Stimulated activated CD8-positive, alpha-beta memory T cell treated with anti-CD3 and anti-CD28 coated beads, Interleukin-7, amount 100 ng/mL, for 24 hours (primary cell): ENCODE data around the gene MXRA8.
"Not testable (repeated sequence)": the region's sequence is repeated elsewhere in the genome, so short reads cannot be mapped to it uniquely, and the experiment has no call there.

Experiments used
- DNase-seq: peaks from one replicate; pipeline ENCODE4 v3.0.0-alpha.2; 2020; ENCODE audit warnings: low read depth

Gene MXRA8

GRCh38 chr1:1391225-1391624 lies 32.9 kb upstream of the MXRA8 start:
- no peak for DNase-seq

DNA sequence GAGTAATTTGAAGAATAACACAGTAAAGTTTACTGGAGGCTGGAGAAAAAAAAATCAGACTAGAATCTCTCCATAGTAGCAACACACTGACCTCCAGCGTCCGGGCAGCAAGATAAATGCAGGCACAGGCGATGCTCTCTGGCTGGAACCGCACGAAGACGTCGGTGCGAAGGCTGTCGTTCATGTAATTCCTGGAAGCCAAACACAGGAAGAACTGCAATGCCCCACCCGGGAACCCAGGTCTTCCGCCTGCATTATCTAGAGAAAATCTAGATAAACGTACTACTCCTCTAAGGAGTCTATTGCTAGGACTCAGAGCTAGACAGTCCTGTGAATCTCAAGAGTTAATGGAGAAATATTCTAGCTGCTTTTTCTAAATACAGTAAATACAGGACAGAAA lies 32.3 kb upstream of the MXRA8 start:
- no peak for DNase-seq

DNA sequence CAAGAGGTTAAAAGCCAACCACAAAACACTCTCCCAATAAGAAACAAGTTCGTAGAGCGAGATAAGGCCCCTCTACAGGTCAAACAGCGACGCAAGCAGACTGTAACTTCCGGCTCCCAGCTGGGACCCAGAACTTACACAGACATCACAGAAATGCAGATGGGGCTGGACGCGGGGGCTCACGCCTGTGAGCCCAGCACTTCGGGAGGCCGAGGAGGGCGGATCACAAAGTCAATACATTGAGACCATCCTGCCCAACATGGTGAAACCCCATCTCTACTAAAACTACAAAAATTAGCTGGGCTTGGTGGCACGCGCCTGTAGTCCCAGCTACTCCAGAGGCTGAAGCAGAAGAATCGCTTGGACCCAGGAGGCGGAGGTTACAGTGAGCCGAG lies 29.7 kb upstream of the MXRA8 start:
- DNase-seq: no peak

- no peak for DNase-seq
Observed at GRCh38 chr1:1387098-1388077, 29.0 kb upstream of the MXRA8 start.

DNA sequence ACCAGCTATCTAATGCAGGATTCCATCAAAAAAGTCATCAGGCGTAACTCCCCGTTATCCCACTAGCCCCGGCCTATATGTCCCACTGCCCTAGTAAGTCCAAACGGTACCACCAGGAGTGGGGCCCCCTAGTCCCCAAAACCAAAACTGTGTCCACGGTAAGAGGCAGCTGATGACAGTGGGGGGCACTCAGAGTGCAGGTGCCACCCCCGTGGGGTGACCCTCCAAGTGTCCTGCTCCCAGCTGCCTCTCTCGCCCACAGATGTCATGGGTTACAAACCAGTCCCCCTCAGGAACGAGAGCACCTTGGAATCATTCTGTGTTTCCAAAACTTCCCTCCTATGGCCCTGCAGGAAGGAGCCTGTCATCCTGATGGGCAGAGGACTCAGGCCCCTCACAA lies 27.6 kb upstream of the MXRA8 start:
- no peak for DNase-seq

DNA sequence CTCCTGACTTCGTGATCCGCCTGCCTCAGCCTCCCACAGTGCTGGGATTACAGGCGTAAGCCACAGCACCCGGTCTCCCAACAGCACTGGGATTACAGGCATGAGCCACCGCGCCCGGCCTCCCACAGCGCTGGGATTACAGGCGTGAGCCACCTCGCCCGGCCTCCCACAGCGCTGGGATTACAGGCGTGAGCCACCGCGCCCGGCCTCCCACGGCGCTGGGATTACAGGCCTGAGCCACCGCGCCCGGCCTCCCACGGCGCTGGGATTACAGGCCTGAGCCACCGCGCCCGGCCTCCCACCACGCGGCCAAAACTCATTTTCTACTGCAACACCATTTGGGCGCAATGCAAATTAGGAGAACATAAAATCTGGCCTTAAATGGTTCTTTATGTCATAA lies 27.0 kb upstream of the MXRA8 start:
- not testable (repeated sequence) for DNase-seq

GRCh38 chr1:1381294-1381693 lies 22.9 kb upstream of the MXRA8 start:
- no peak for DNase-seq

DNA sequence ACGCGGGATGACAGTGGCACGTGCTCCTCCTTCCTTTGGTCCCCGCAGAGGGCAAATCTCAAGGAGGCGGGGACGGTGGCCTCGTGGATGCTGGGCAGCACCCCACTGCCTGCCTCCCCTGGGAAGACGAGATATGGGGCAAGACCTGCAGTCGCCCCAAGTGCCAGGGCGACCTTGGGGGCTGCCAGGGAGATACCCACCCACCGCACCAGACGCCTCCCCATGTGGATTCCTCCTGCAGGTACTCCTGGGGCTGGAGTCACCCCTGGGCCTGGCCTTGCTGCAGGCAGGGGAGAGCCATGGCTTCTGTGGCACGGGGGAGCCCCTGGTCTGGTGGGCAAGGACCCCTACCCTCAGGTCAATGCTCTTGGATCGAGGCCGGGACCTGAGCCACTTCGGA lies 22.5 kb upstream of the MXRA8 start:
- no peak for DNase-seq

GRCh38 chr1:1377540-1378205 lies 19.3 kb upstream of the MXRA8 start:
- no peak for DNase-seq

DNA sequence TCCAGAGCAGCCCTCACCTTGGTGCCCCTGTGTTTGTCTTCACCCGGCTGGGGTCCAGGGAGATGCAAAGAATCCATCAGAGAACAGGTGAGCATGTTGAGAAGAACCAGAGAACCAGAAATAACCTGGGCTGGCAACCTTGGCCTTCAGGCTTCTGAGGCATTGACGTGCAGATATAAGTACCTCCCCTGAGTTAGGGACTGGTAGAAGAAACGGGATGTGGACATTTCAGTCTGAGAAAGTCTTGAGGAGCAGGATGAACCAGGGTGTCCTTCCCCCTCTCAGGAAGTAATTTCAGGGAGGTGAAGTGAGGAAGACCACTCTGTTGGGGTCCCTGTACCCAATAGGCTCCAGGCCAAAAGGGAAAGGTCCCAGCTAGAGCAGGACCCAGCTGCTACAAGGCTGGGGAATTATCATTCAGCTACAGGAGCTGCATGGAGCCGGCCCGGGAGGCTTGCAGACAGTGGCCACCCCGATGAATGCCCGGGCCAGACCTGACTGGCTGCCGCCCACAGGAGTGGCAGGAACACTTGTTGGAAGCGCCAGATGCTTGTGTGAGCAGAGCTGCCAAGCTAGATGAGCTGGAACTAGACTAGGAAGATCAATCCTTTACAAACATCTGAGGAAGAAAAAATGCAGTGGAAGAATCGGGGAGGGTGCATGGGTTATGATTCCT lies 18.3 kb upstream of the MXRA8 start:
- DNase-seq: no peak

GRCh38 chr1:1374929-1375662 lies 16.7 kb upstream of the MXRA8 start, which contains the start of gene AURKAIP1:
TSS of gene AURKAIP1 (minus strand) at chr1:1375207. CDS start at chr1:1374756, 451 bp downstream.
- peak; percentile 86 for DNase-seq

DNA sequence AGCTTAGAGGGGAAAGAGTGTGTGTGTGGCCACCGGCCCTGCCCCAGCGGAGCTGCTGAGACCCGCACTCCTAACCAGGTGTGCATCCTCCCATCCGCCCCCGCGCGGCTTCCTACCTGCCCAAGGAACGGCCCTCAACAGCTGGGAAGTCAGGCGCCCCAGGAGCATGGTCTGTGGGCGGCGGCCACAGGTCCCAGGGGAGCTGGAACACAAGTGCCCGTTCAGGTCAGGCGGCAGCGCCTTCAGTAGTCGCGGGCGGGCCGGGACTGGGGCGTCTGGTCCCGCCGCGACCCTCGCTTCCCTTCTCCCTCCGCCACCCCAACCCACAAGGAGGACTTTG lies 16.2 kb upstream of the MXRA8 start:
- DNase-seq: no peak

DNA sequence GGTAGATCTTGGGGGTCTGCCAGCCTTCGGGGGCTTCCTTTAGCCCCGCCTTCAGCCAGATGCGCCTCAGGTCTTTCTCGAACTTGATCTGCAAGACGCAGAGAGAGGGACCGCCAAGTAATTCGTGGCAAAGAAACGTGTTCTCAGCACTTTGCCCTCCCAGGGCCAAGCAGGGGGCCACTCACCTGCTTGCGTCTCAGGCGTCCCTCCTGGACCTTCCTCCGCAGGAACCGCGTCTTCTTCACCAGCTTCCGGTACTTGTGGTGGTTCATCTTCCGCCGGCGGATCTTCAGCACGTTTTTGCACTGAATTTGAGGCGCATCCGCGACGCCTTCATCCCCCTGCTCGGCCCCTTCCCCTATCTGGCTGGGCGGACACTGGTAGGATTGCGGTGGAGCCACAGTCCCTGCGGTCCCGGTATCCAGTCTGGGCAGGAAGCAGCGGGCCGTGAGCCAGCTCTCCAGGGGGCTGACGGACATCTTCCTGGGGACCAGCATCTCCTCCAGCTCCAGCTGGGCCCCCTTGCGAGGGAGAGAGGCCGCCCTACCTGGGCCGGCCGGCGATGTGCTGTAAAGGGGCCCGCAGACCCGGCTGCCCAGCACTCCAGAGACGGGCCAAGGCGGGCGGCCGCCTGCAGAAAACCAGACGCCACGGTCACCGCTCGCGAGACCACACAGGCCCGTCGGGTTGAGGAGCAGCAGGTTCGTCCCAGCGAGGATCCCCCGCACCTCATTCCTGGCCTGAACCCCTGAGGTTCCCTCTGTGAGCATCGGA lies 15.6 kb upstream of the MXRA8 start:
- no peak for DNase-seq

DNA sequence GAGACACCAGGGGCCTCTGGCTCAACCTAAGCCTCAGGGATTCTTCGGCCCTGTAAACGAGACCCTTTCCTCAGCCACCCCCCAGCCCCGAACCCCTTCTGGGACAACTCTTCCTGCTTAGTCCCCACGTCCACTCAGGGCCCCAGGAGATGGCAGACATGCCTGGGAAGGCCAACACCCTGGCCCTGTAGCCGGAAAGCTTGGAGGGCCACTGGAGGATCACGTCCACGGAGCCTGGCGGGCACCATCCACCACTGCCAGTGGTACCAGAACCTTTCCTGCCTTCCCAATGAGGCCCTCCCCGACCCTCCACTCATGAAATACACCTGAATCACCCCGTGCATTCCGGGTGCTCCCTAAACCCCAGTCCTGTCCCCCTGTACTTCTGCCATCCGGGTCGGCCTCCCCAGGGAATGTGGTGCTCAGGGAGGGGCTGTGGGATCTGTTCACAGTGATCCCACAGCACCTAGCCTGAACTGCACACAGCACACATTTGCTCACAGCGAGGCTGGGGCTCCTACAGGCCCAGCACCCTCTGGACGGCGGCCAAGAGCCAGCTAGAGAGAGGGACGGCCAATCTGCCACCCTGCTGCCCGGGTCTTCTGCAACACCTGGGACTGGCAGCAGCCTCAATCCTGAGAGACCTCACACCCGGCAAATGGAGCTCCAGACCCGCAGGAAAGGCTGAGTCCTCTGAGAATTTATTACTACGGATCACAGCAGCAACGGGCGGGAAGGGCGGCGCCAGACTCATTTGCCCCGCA lies 14.9 kb upstream of the MXRA8 start:
- no peak for DNase-seq

GRCh38 chr1:1371746-1372711 lies 13.7 kb upstream of the MXRA8 start:
- DNase-seq: peak; percentile 75

GRCh38 chr1:1371364-1371745 lies 13.0 kb upstream of the MXRA8 start:
- no peak for DNase-seq

- DNase-seq: no peak
Observed at GRCh38 chr1:1370771-1371300, 12.5 kb upstream of the MXRA8 start.

DNA sequence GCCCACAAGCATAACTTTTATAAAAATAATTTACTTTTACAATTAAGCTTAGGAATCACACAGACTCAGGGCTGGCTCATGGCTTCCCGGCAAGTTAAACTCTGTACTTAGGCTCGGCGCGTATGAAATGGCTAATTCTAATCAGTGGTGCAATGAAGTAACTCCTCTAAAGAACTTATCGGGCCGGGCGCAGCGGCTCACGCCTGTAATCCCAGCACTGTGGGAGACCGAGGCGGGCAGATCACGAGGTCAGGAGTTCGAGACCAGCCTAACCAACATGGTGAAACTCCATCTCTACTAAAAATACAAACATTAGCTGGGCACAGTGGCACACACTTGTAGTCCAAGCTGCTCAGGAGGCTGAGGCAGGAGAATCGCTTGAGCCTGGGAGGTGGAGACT lies 11.7 kb upstream of the MXRA8 start:
- not testable (repeated sequence) for DNase-seq

GRCh38 chr1:1367315-1367714 lies 9.0 kb upstream of the MXRA8 start:
- DNase-seq: no peak
